ENCODE data around the gene PLD3.

PLD3 gene

DNA sequence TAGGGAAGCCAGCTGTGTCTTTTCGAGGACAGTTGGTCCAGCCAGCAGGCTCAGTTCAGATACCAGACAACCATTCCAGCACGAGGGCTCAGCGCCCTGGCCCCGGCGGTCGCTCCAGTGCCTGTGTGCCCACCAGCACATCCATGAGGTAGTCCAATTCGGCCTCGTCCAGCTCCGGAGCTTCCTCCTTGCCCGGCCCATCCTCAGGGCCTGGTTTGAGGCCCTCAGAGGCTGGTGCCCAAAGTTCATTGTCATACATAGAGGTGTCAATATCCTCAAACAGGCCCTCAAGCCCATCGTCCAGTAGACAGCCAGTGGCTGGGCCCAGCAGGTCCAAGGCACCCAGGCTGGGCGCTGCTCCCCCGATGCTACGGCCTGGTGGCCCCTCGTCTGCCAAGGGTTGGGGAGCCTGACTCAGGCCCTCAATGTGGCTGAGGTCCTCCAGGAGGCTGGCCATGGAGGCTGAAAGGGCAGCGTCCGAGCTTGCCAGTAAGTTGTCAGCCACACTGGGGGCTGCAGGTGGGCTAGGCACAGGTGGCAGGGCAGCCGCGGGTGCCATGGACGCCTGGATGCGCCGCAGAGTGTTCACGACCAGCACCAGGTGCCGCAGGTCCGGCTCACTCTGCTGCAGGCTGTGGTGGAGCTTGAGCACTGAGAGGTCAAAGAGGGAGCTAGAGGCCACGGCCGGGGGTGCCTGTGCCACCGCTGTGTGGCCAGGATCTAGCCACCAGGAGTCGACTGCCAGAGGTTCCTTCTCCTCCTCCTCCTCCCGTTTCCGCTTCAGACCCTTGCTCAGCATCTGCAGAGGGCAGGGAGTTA, 74.5 kb downstream of the PLD3 start:
- Histone ChIP-seq H3K27me3 (replicated peaks; ENCODE audit: control insufficient read depth, insufficient read depth, low read length) (no peaks in the 10 kb centered on the region), H3K4me3 (replicated peaks; ENCODE audit: low read depth, low read length) (no peak overlapping the region), H3K36me3 (ENCODE audit: control insufficient read depth, insufficient read depth, low read length) (peaks cover 8% of the 10 kb centered on the region)
- no peak for DNase-seq (ENCODE audit: extremely low read depth, insufficient read length)
- TF ChIP-seq, protein P1, sequence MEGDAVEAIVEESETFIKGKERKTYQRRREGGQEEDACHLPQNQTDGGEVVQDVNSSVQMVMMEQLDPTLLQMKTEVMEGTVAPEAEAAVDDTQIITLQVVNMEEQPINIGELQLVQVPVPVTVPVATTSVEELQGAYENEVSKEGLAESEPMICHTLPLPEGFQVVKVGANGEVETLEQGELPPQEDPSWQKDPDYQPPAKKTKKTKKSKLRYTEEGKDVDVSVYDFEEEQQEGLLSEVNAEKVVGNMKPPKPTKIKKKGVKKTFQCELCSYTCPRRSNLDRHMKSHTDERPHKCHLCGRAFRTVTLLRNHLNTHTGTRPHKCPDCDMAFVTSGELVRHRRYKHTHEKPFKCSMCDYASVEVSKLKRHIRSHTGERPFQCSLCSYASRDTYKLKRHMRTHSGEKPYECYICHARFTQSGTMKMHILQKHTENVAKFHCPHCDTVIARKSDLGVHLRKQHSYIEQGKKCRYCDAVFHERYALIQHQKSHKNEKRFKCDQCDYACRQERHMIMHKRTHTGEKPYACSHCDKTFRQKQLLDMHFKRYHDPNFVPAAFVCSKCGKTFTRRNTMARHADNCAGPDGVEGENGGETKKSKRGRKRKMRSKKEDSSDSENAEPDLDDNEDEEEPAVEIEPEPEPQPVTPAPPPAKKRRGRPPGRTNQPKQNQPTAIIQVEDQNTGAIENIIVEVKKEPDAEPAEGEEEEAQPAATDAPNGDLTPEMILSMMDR (IDR thresholded peaks at IDR 0.05; ENCODE audit: insufficient read depth, low read length, poor library complexity, severe bottlenecking) = no peak

DNA sequence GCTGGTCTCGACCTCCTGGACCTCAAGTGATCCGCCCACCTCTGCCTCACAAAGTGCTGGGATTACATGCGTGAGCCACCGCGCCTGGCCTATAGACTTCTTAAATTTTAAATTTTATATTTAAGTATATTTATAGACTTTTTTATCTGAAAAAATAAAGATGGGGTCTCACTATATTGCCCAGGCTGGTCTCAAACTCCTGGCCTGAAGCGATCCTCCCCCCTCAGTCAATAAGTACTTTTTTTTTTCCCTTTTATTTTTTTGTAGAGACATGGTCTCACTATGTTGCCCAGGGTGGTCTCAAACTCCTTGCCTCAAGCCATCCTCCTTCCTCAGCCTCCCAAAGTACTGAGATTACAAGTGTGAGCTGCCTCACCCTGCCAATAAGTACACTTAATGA, 75.4 kb downstream of the PLD3 start:
- TF ChIP-seq, protein P1 (IDR thresholded peaks at IDR 0.05; ENCODE audit: insufficient read depth, low read length, poor library complexity, severe bottlenecking) = no peak
- Histone ChIP-seq H3K36me3 (ENCODE audit: control insufficient read depth, insufficient read depth, low read length) (peaks cover 8% of the 10 kb centered on the region), H3K27me3 (replicated peaks; ENCODE audit: control insufficient read depth, insufficient read depth, low read length) (no peaks in the 10 kb centered on the region), H3K4me3 (replicated peaks; ENCODE audit: low read depth, low read length) (peak overlapping the region; percentile 95; the same call in 1 of the 2 replicates)
- DNase-seq (ENCODE audit: extremely low read depth, insufficient read length) = no peak

DNA sequence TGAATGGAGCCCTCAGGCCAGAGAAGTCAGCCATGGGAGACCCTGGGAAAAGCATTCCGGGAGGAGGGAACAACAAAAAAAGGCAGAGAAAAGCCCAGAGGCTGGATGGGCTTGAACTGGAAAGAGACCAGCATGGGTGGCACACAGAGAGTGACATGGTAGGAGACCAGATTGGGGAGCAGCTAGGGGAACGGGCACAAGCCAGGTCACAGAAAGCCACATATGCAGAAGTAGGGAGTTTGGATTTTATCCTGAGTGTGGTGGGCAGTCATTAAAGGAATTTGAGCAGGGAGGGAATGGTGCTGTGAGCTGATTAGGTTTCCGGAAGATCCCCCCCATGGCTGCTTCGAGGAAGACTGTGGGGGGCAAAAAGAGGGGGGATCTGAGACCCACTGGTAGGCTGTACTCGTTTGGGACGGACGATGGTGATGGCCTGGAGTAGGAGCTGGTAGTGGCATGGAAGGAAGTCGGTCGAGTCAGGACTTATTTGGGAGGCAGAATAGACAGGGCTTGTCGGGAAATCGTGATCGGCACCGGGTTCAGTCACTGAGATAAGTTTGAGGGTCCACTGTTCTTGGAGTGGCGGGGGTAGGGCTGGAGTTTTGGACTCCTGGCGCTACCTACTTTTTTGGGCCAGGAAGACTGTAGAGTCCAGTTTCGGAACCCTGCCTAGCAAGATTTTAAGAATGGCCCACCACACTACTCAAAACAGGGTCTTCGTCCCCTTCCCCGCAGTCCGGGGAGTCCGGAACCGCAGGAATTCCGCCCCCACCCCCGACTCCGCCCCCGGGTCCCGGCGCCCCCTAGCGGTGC, 76.3 kb downstream of the PLD3 start:
- H3K27me3 ChIP-seq (replicated peaks; ENCODE audit: control insufficient read depth, insufficient read depth, low read length) = no peaks in the 10 kb centered on the region
- no peak for DNase-seq (ENCODE audit: extremely low read depth, insufficient read length)
- peak overlapping the region; percentile 95 for H3K4me3 ChIP-seq (replicated peaks; ENCODE audit: low read depth, low read length)
- TF ChIP-seq, protein P1 (IDR thresholded peaks at IDR 0.05; ENCODE audit: insufficient read depth, low read length, poor library complexity, severe bottlenecking) = no peak
- peaks cover 8% of the 10 kb centered on the region for H3K36me3 ChIP-seq (ENCODE audit: control insufficient read depth, insufficient read depth, low read length)

DNA sequence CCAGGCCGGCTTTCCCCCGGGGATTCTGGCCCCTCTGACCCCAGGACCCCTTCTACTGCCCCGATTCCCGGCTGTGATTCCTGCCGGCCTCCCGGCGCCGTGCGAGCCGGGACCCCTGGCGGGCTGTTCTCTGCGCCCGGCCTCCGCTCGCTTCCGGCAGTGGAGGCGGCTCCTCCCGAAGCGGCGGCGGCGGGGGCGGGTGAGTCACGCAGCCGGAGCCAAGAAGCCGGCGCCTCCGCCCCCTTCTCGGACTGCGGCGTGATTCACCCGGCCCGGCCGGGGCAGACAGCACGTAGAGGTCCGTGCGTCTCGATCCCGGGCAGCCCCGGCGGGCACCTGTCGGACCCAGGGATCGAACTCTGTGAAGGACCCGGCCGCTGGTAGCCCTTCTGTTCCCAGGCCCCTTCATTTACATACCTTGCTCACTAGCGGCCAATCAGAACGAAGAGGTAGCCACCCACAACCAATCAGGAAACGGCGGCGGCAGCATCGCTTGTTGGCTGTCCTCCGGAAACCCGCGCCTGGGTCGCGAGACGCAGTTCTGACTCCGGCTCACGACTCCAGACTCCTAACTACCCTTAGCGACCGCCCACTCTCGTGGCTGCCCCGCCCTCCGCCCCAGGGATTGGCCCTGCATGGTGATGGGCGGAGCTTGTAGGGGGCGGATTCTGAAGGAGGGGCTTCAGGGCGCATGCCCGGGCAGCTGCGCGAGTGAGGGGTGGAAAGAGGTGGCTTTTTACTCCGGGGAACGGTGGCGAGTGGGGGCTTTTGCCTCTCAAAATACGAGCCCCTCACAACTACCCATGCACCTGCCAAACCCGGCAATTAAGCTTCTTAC, 77.2 kb downstream of the PLD3 start, which contains the start of gene SERTAD1:
Gene SERTAD1, minus strand, starts transcription at position 543 of the 838 bp plus-strand sequence. CDS start 2,446 bp downstream, outside the sequence.
- peak within 1 kb of the TSS; percentile 95 for H3K4me3 ChIP-seq (replicated peaks; ENCODE audit: low read depth, low read length)
- TF ChIP-seq, protein P1 (IDR thresholded peaks at IDR 0.05; ENCODE audit: insufficient read depth, low read length, poor library complexity, severe bottlenecking) = peak; percentile 95
- H3K27me3 ChIP-seq (replicated peaks; ENCODE audit: control insufficient read depth, insufficient read depth, low read length) = no peaks in the 10 kb centered on the region
- peaks cover 8% of the 10 kb centered on the region for H3K36me3 ChIP-seq (ENCODE audit: control insufficient read depth, insufficient read depth, low read length)
- peak; percentile 99 for DNase-seq (ENCODE audit: extremely low read depth, insufficient read length)
